Suprapubic skin (tissue), 4 donors: ENCODE data around the gene KRTAP4-16. TPM values are rescaled to one million over a fixed set of nuclear protein-coding genes. Genes with fewer than 3 reads are reported as not detected.
"Not testable (repeated sequence)": the region's sequence is repeated elsewhere in the genome, so short reads cannot be mapped to it uniquely, and the experiment has no call there.

Experiments used
- DNase-seq, 2 donors: peaks; one replicate each; pipeline ENCODE4 v3.0.0-alpha.2; 2019; ENCODE audit warnings: low spot score in 2 of 2
- H3K27ac ChIP-seq: fragments of 200-600 bp; sonication (generic); one replicate; pipeline ENCODE4 v1.5.1; 2019
- H3K27me3 ChIP-seq: fragments of 200-600 bp; sonication (generic); one replicate; pipeline ENCODE4 v1.5.1; 2019
- H3K36me3 ChIP-seq: fragments of 200-600 bp; sonication (generic); one replicate; pipeline ENCODE4 v1.5.1; 2019
- H3K4me1 ChIP-seq: fragments of 200-600 bp; sonication (generic); one replicate; pipeline ENCODE4 v1.5.1; 2019
- H3K4me3 ChIP-seq: fragments of 200-600 bp; sonication (generic); one replicate; pipeline ENCODE4 v1.5.1; 2019; ENCODE audit warnings: mild to moderate bottlenecking
- H3K9me3 ChIP-seq: fragments of 200-600 bp; sonication (generic); one replicate; pipeline ENCODE4 v1.5.1; 2019
- CTCF ChIP-seq, 2 donors: fragments of 200-600 bp in 1 of 2; fragments of 450-650 bp in 1 of 2; sonication (generic) in 1 of 2; IDR thresholded peaks; one replicate each; pipeline ENCODE4 v1.5.1; 2016 to 2019; ENCODE audit warnings: antibody characterized with exemption in 2 of 2, mild to moderate bottlenecking in 1 of 2, moderate library complexity in 1 of 2
- EP300 ChIP-seq: sonication (generic); formaldehyde crosslinking; IDR thresholded peaks from one replicate; pipeline ENCODE4 v1.6.1; 2017; ENCODE audit warnings: antibody characterized with exemption
- POLR2A ChIP-seq, 2 donors: fragments of 450-650 bp; IDR thresholded peaks; one replicate each; pipeline ENCODE4 v1.6.1; 2017; ENCODE audit warnings: antibody characterized with exemption in 2 of 2, mild to moderate bottlenecking in 2 of 2, moderate library complexity in 2 of 2
- POLR2AphosphoS5 ChIP-seq, 3 donors: sonication (generic); formaldehyde crosslinking; IDR thresholded peaks; one replicate each; pipeline ENCODE4 v1.6.1; 2017; ENCODE audit warnings: antibody characterized with exemption in 3 of 3
- WGBS: methylation state at CpG from one replicate; pipeline ENCODE4 v1.1.5; 2018; 5-methylcytosine and 5-hydroxymethylcytosine counted together
- total RNA-seq, 4 donors: library from RNA; depleted of rRNA; stranded (reverse); fragments of >200 nt; gene quantifications; one replicate each; pipeline ENCODE4 v1.1.0, GENCODE V29; 2016

The KRTAP4-16 gene
- total RNA-seq, 4 donors from 2014 or later, result not detected

GRCh38 chr17:41065829-41066624 lies 36.0 kb downstream of the KRTAP4-16 start, which contains the start of gene KRTAP2-4:
Gene KRTAP2-4 (minus strand): TSS chr17:41065879. CDS start chr17:41065845, 34 bp downstream.
- H3K27ac ChIP-seq, result no peak within 1 kb of the TSS
- no peaks in the 10 kb centered on the region for H3K9me3 ChIP-seq
- H3K36me3 ChIP-seq, result no peaks in the 10 kb centered on the region
- WGBS, result 73% methylated on average over 6 of the region's 6 CpGs
- no peak for DNase-seq
- no peaks in the 10 kb centered on the region for H3K4me1 ChIP-seq
- H3K27me3 ChIP-seq, result peaks cover 1% of the 10 kb centered on the region
- TF ChIP-seq CTCF (IDR thresholded peaks at IDR 0.05) (no peak), POLR2AphosphoS5 (IDR thresholded peaks at IDR 0.05) (no peak), EP300 (no peak), POLR2A (IDR thresholded peaks at IDR 0.05) (no peak)
- no peak within 1 kb of the TSS for H3K4me3 ChIP-seq

GRCh38 chr17:41065016-41065689 lies 36.9 kb downstream of the KRTAP4-16 start:
- H3K4me3 ChIP-seq, H3K27me3 ChIP-seq, H3K4me1 ChIP-seq, H3K27ac ChIP-seq, DNase-seq, H3K36me3 ChIP-seq, H3K9me3 ChIP-seq: not testable (repeated sequence)
- 80% methylated on average over 7 of the region's 16 CpGs for WGBS

- H3K4me1 ChIP-seq, result no peaks in the 10 kb centered on the region
- no peaks in the 10 kb centered on the region for H3K36me3 ChIP-seq
- H3K9me3 ChIP-seq, result no peaks in the 10 kb centered on the region
- TF ChIP-seq CTCF (IDR thresholded peaks at IDR 0.05) (no peak), POLR2A (IDR thresholded peaks at IDR 0.05) (no peak), POLR2AphosphoS5 (IDR thresholded peaks at IDR 0.05) (no peak), EP300 (no peak)
- DNase-seq, result no peak
- peaks cover 4% of the 10 kb centered on the region for H3K27me3 ChIP-seq
- 81% methylated on average over 1 of the region's 1 CpG for WGBS
- H3K4me3 ChIP-seq, result no peak overlapping the region
- no peak overlapping the region for H3K27ac ChIP-seq
Measured at GRCh38 chr17:41064301-41064700, 37.7 kb downstream of the KRTAP4-16 start.

- no peak for DNase-seq
- Histone ChIP-seq H3K4me3 (no peak overlapping the region), H3K27me3 (peaks cover 4% of the 10 kb centered on the region), H3K27ac (no peak overlapping the region), H3K36me3 (no peaks in the 10 kb centered on the region), H3K9me3 (no peaks in the 10 kb centered on the region), H3K4me1 (no peaks in the 10 kb centered on the region)
- no peak for TF ChIP-seq POLR2AphosphoS5 (IDR thresholded peaks at IDR 0.05)
- TF ChIP-seq CTCF (IDR thresholded peaks at IDR 0.05), result no peak
- TF ChIP-seq EP300, result no peak
- TF ChIP-seq POLR2A (IDR thresholded peaks at IDR 0.05), result no peak
- 82% methylated on average over 4 of the region's 4 CpGs for WGBS
Measured at GRCh38 chr17:41063449-41063848, 38.6 kb downstream of the KRTAP4-16 start.

GRCh38 chr17:41061964-41062363 lies 40.0 kb downstream of the KRTAP4-16 start:
- DNase-seq, result no peak
- Histone ChIP-seq H3K9me3 (no peaks in the 10 kb centered on the region), H3K27ac (no peak overlapping the region), H3K36me3 (no peaks in the 10 kb centered on the region), H3K4me1 (no peaks in the 10 kb centered on the region), H3K27me3 (peaks cover 4% of the 10 kb centered on the region), H3K4me3 (no peak overlapping the region)
- TF ChIP-seq EP300, result no peak
- TF ChIP-seq POLR2A (IDR thresholded peaks at IDR 0.05), result no peak
- TF ChIP-seq CTCF (IDR thresholded peaks at IDR 0.05), result no peak
- TF ChIP-seq POLR2AphosphoS5 (IDR thresholded peaks at IDR 0.05), result no peak
- 47% methylated on average over 1 of the region's 1 CpG for WGBS
